Measurements from ENCODE around the gene TNFRSF21. TPM values are rescaled to one million over a fixed set of nuclear protein-coding genes. Genes with fewer than 3 reads are reported as not detected.

Gene TNFRSF21
- polyA plus RNA-seq, 1 donor (not counting 4 experiments of a cell fraction or from before 2014, with no cell fraction given): 50.2 TPM

DNA sequence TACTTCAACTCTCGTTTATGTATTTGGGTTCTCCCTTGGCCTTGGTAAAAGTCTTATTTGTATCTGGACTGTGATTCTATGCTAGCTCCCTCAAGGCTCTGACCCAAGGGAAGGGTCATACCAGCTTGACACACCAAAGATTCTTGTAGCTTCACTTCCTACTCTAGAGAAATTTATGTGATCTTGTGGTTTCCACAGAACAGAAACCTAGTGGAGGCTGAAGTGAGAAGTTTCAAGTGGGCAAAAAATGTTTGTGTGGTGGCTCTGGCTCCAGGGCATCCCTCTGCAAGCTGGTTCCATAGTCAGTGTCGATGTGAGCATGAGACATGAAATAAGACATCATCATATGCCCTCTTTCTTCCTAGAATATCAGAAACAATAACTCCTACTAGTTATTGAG lies 48.1 kb upstream of the TNFRSF21 start:
- Histone ChIP-seq H3K4me3 (ENCODE audit: control insufficient read depth in 2 of 3, extremely low read depth in 1 of 3, insufficient read depth in 2 of 3, low read depth in 1 of 3, low read length in 3 of 3) (no peak overlapping the region), H3K4me2 (ENCODE audit: control insufficient read depth, extremely low read depth, insufficient read depth, low read depth, low read length) (no peak overlapping the region), H3K9me3 (ENCODE audit: control insufficient read depth, low read depth, low read length) (no peaks in the 10 kb centered on the region), H3K36me3 (ENCODE audit: control insufficient read depth in 2 of 2, extremely low read depth in 1 of 2, insufficient read depth in 2 of 2, low read length in 2 of 2) (no peaks in the 10 kb centered on the region), H2AFZ (ENCODE audit: control insufficient read depth, low read length) (no peak overlapping the region), H3K4me1 (ENCODE audit: control insufficient read depth, extremely low read depth, insufficient read depth, low read length) (no peaks in the 10 kb centered on the region), H3K9me1 (ENCODE audit: control insufficient read depth, extremely low read depth, insufficient read depth, low read length) (no peaks in the 10 kb centered on the region), H3K9ac (ENCODE audit: control insufficient read depth, extremely low read depth, insufficient read depth, low read length) (no peak overlapping the region), H4K20me1 (ENCODE audit: control insufficient read depth, extremely low read depth, insufficient read depth, low read length) (no peaks in the 10 kb centered on the region), H3K27ac (ENCODE audit: control insufficient read depth, insufficient read depth, low read length) (no peak overlapping the region), H3K27me3 (ENCODE audit: control insufficient read depth, extremely low read depth, insufficient read depth, low read length) (peaks cover 7% of the 10 kb centered on the region), H3K79me2 (ENCODE audit: control insufficient read depth, insufficient read depth, low read length) (no peaks in the 10 kb centered on the region)
- dilution Hi-C loops (cut with MboI; ENCODE audit: extremely low pct_ligation_motif_present, low sequenced_read_pairs): no loop called here
- TF ChIP-seq EZH2 (IDR thresholded peaks at IDR 0.05; ENCODE audit: low read length): no peak
- no peak for TF ChIP-seq CTCF (optimal IDR thresholded peaks at IDR 0.05 in 1 of 3, IDR thresholded peaks at IDR 0.05 in 1 of 3, conservative IDR thresholded peaks at IDR 0.05 in 1 of 3; ENCODE audit: extremely low read depth in 1 of 3, insufficient read depth in 2 of 3, low read length in 3 of 3)
- DNase-seq (ENCODE audit: low read depth, low spot score) (no peak), FAIRE-seq (no peak)

GRCh38 chr6:47355496-47355895 lies 45.8 kb upstream of the TNFRSF21 start:
- H3K9ac ChIP-seq (ENCODE audit: control insufficient read depth, extremely low read depth, insufficient read depth, low read length): no peak overlapping the region
- dilution Hi-C loops (cut with MboI; ENCODE audit: extremely low pct_ligation_motif_present, low sequenced_read_pairs): no loop called here
- no peak overlapping the region for H3K4me2 ChIP-seq (ENCODE audit: control insufficient read depth, extremely low read depth, insufficient read depth, low read depth, low read length)
- no peaks in the 10 kb centered on the region for H3K79me2 ChIP-seq (ENCODE audit: control insufficient read depth, insufficient read depth, low read length)
- no peaks in the 10 kb centered on the region for H3K9me3 ChIP-seq (ENCODE audit: control insufficient read depth, low read depth, low read length)
- no peaks in the 10 kb centered on the region for H3K9me1 ChIP-seq (ENCODE audit: control insufficient read depth, extremely low read depth, insufficient read depth, low read length)
- FAIRE-seq (no peak), DNase-seq (ENCODE audit: low read depth, low spot score) (no peak)
- no peak overlapping the region for H2AFZ ChIP-seq (ENCODE audit: control insufficient read depth, low read length)
- H3K4me3 ChIP-seq (ENCODE audit: control insufficient read depth in 2 of 3, extremely low read depth in 1 of 3, insufficient read depth in 2 of 3, low read depth in 1 of 3, low read length in 3 of 3): no peak overlapping the region
- no peak overlapping the region for H3K27ac ChIP-seq (ENCODE audit: control insufficient read depth, insufficient read depth, low read length)
- TF ChIP-seq CTCF (optimal IDR thresholded peaks at IDR 0.05 in 1 of 3, IDR thresholded peaks at IDR 0.05 in 1 of 3, conservative IDR thresholded peaks at IDR 0.05 in 1 of 3; ENCODE audit: extremely low read depth in 1 of 3, insufficient read depth in 2 of 3, low read length in 3 of 3): no peak
- no peak for TF ChIP-seq EZH2 (IDR thresholded peaks at IDR 0.05; ENCODE audit: low read length)
- no peaks in the 10 kb centered on the region for H3K36me3 ChIP-seq (ENCODE audit: control insufficient read depth in 2 of 2, extremely low read depth in 1 of 2, insufficient read depth in 2 of 2, low read length in 2 of 2)
- no peaks in the 10 kb centered on the region for H4K20me1 ChIP-seq (ENCODE audit: control insufficient read depth, extremely low read depth, insufficient read depth, low read length)
- H3K4me1 ChIP-seq (ENCODE audit: control insufficient read depth, extremely low read depth, insufficient read depth, low read length): no peaks in the 10 kb centered on the region
- H3K27me3 ChIP-seq (ENCODE audit: control insufficient read depth, extremely low read depth, insufficient read depth, low read length): peaks cover 2% of the 10 kb centered on the region
